UCSD-AML1 (cell line): ENCODE measurements around the gene SMAD7.

Experiments used
- DNase-seq: peaks from one replicate; lab custom pipeline; 2025; ENCODE audit not compliant: unreplicated experiment; lab: John Stamatoyannopoulos, UW

The SMAD7 gene

DNA sequence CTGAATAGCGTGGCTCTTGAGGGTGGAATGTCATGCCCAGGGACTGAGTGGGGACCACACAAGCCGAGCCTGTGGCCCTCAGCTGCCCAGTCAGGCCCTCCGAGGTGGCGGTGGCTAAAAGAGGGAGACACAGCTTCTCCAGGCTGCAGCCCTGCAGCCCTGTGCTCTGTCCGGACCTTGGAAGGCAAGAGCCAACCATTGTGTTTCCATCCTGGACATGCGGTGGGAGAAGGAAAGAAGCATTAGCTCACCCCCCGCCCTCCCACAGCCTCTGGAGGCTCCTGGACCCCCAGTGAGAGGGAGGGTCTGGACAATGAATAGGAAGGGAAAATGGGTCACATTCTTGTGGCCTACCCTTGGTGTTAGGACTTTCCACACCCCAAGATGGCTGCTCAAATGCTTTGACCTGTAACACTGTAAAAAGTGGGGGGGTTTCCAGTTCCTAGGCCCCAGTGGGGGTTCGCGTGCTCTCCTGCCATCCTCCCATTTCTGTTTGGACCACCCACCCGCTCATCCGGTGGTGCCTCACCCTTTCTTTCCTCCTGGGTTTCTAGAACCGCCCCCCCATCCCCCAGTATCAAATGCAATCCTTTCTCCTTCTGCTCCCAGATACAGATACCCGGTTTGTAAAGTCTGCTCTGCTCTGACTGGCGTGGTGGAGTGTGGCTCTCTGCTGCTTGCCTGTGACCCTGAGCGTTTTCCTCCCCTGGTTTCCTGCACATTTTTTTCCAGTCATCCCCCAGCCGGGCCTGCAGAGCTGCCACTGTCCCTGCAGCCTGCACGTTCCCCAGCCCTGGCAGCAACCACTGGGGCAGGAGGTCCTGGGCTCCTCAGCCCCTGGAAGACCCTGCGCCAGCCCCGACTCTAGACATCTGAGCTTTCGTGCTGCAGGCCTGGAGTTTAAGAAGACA lies 36.3 kb upstream of the SMAD7 start:
- peak; percentile 60 for DNase-seq

DNA sequence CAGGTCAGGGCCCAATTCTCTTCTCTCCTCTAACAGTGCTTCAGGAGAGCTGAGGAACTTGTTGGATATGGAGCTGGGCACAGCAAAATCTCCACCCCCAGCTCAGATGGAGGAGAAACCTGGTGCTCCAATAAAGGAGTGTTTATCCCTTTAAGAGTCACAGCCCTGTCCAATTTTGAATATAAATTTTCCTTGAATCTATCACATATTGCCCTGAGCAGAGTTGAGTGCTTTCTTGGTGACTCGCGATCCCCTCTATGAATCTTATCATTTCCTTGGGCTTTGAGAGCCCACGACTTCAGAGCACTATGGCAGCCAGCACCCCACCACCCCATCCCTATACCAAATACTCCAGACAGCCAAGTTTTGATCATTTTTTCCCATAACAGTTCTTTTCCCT lies 34.4 kb upstream of the SMAD7 start:
- no peak for DNase-seq

DNA sequence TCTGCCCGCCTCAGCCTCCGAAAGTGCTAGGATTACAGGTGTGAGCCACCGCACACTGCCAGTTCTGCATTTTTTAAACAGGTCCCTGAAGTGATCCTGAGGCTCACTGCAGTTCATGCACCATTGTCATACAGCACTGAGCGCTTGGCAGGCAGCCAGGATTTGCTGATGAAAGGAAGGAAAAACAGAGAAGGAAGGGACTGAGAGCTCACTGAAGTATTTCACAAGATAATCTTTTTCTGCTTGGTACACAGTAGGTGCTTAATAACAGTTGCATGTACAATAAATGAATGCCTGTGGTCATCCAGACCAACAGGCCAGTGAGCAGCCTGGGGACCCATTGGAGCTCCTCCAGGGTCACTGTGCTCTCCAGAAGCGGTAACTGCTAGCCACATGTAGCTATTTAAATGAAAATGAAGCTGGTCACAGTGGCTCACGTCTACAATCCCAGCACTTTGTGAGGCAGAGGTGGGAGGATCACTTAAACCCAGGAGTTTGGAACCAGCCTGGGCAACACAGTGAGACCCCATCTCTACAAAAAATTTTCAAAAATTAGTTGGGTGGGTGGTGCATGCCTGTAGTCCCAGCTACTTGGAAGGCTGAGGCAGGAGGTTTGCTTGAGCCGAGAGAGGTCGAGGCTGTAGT lies 33.1 kb upstream of the SMAD7 start:
- DNase-seq: peak; percentile 41

DNA sequence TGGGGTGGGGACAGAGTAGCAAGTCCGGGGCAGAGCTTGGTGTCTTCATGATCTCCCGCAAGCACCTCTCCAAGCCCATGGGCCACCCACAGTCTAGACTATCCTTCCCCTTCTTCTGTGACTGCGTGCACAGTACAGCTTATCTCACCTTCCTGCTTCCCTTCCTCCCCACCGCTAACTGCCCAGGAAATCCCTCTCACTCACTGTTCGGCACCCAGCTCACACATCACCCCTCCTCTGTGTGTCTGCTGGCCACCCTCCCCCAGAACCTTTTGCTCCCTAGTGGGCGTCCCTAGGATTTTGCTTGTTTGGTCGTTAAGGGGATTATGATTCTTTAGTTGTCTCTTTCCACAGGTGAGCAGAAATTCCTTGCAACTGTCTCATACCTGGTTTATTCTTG lies 31.5 kb upstream of the SMAD7 start:
- peak; percentile 63 for DNase-seq

DNA sequence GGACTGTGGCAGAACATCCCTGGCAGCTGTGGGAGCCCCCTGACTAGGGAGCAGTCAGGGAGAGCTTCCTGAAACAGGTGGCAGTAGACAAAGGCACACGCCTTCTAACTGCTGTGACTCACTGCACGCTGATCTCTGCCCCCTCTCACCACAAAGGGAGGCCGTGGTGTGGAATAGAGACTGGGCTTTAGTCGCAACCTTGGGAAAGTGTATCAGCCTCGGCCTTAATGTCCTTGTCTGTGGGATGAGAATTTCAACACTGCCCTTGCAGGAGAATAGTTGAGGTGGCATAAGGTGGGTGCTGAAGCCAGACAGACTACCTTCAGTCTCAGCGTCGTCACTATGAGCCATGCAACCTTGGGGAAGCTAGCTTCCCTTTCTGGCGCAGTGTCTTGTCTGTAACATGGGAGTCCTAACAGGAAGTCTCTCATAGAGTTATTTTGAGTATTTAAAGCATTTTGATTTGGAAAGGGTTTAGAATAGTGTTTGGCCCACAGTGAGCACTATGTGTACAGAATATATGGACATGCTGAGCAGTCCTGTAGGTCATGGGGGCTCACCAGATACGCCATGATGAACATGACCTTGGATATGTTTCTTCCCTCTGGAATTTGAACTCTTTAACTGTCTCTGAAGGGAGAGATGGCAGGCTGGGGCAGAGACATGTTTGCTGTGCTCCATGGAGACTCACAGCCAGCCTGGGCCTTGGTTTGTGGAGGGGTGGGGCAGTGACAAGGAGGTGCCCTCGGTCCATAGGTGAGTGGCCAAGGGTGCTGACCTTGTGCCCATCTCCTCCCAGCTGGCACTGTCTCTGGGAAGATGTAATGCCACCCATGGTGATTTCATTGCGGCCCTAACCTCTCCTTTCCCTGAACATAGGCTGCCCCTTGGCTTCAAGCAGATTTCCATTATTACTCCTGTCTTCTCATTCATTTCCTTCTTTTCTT lies 29.5 kb upstream of the SMAD7 start:
- DNase-seq: peak; percentile 43

DNA sequence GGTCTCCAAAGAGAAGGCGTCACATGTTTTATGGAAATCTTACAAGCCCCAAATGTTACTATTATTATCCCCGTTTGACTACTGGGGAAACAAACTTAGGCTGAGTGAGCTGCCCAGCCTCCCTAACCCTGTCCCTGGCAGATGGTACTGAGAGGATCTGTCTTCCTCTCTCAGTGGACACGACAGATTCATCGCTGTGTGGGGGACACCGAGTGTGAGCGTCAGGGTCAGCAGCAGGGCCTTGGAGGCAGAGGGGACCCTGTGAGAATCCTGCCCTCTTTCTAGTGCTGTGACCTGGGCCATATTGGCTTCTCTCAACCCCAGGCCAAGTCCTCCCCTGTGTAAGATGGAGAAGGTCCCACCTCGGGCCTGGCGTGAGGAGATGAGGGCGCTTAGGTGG lies 27.1 kb upstream of the SMAD7 start:
- DNase-seq: no peak

DNA sequence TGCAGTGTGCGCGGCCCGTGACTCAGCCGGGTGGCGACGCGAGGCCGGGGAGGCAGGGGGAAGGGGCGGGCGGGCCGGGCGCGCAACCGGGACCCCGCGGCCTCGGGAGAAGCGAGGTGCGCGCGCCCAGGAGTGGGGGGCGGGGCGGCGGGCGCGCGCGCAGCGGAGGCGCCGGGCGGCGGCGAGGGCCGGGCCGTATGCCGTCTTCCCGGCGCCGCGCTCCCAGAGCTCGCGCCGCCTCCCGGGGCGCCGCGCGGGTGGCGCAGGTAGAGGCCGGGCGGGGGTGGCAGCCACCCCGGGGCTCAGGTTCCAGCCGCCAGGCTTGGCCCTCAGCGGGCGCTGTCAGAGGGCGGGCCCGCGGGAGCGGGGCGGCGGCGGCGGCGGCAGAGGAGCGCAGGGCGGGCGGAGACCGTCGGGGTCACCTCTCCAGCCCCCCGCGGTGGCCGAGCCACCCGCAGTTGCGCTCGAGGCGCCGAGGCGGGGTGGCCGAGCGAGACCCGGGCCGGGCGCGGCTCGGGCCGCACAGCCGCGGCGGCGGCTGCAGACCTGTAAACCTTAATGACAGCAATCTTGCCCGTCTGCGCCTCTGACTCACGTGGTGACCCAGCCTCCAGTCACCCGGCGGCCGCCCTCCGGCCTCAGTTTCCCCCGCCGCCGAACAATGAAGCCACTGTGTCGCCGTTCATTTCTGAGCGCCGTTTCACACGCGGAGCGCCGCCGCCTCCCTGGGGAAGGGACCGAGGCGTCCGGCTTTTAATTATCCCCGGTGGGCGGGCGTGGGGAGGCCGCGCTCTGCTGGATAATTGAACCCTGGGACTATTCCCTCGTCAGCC lies 25.3 kb upstream of the SMAD7 start:
- peak; percentile 30 for DNase-seq

DNA sequence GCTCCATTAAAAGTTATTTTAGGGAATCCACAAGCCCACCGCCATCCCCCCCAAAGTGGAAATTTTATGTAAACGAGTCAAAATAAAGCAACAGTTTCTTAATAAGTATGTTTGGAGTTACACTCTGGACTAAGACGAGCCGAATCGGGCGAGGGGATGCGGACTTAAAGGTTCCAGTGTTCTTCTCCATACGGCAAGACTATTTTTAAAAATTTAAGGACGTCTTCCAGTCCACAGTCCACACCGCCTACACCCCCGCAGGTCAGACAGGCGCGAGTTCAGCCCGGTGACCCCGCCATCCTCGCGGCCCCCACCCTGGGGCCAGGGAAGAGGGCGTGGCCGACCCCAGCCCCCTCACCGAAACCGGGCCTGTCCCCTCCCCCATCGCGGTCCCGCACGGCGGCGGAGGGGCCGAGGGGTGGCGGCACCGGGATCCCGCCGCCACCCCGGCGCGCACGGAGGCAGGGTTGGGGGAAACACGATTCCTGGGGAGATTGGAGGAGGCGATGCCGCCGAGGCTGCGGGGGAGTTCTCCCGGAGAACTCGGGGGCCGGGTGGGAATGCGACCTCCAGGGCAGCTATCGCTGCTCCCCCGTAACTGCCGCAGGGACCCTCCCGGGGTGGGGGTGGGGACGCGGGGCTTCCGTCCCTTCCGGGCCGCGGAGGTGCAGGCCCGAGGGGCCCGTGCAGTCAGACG lies 24.5 kb upstream of the SMAD7 start:
- no peak for DNase-seq

DNA sequence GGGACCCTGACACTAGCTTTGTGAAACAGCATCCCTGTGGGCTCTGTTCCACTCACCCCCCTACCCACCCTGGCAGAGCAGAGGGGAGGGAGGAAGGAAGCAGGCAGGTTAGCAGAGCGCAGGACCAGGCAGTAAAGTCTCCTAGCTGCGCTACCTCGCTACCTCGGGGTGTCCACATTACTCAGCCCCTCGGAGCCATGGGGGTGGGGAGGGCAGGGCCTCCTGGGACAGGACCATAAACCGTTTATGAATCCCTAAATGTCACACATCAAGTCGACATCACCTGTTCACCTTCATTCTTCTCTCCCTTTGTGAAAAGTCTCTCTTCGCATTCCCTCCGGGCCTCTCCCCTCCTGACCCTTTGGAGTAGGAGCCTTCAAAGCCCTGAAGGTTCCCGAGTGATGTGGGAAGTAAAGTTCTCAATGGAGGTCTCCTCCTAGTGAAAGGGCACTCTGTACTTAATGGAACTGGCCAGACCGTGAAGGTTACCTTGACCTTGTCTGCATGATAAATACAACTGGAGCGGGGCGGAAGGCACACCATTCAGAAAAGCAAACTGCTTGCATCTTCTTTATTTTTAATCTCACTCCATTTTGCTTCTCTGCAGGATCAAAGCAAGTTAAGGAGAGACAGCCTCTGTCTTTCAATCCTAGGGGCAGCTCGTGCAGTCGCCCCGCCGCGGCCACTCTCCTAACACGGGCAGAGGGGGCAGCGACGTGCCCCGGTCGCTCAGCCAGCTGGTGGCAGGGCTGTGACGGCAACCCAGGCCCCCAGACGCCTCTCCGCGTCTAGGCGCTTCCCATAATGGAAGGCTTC lies 23.7 kb upstream of the SMAD7 start:
- DNase-seq: no peak

DNA sequence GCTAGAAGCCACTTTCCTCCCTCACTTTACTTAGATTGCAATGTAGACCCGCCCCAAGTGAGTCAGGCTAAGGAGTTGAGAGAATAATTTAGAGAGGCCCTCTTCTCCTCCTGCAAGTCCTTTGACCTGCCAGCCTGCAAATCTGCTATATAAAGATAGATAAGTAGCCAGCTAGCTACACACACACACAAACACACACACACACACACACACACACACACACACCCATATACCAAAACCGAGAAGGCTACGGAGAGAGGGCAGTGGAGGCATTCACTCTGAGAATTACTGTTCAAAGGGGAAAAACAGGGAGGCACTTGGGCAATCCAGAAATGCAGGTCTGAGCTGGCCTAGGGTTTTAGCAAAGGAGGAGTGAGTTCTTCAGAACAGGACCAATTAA lies 23.0 kb upstream of the SMAD7 start:
- no peak for DNase-seq

DNA sequence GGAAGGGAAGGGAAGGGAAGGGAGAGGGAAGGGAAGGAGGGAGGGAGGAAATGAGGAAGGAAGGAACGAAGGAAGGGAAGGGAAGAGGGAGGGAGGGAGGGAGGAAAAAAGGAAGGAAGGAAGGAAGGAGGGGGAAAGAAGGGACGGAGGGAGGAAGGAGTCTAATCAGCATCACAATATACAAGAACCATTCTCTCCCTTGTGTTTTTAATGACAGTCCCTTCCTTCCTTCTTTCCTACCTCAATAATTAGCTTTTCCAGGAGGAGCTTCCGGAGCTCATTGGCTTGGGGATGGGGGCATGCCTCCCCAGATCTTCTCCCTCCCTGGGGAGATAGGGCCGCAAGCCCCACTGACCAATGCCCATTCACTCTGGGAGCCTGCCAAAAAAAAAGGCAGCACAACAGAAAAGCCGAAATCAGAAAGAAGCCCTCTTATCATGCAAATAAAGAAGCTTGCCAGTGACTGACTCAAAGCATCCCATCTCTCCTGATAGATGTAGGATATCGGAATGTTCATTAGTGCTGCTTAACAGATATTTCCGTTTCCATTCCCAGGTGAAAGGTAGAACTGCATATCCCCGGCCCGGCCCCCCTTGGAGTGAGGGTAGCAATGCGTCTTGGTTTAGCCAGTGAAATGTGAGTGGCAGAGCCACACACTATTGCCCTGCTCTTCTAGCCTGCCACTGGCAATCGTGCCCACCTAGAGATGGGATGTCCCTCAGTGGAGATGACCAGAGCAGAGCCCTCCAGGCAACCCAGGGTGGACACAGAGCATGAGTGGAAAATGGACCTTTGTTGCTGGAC lies 17.8 kb upstream of the SMAD7 start:
- no peak for DNase-seq

DNA sequence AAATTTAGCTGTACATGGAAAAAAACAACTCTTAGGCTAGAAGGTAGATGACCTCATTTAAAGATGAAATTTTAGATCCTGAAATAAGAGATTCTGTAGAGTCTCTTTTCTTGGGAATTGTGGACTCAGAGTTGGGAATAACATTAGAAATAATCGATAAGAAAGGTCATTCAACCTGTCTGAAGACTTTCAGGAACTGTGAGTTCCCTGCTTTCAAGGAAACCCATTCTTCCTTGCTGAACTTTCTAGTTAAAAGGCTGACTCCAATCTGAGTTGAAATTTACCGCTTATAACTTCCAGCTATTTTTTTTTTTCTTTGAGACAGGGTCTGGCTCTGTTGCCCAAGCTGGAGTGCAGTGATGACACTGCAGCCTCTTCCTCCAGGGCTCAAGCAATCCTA lies 16.8 kb upstream of the SMAD7 start:
- no peak for DNase-seq

DNA sequence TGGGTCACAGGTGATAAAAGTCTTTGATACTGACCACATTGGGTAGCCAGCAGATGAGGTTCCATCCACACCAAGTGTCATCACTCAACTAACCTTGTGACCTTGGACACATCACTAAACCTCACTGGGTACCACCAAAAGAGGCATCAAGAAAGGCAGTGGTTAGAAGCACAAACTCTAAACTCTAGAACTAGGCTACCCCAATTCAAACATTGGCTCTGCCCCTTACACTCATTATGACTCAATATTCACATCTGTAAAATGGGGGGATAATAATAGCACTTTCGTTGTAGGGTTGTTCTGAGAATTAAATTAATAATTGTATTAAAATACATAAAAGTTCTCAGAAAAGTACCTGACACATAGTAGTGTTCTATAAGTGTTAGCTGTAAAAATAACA lies 15.8 kb upstream of the SMAD7 start:
- no peak for DNase-seq

DNA sequence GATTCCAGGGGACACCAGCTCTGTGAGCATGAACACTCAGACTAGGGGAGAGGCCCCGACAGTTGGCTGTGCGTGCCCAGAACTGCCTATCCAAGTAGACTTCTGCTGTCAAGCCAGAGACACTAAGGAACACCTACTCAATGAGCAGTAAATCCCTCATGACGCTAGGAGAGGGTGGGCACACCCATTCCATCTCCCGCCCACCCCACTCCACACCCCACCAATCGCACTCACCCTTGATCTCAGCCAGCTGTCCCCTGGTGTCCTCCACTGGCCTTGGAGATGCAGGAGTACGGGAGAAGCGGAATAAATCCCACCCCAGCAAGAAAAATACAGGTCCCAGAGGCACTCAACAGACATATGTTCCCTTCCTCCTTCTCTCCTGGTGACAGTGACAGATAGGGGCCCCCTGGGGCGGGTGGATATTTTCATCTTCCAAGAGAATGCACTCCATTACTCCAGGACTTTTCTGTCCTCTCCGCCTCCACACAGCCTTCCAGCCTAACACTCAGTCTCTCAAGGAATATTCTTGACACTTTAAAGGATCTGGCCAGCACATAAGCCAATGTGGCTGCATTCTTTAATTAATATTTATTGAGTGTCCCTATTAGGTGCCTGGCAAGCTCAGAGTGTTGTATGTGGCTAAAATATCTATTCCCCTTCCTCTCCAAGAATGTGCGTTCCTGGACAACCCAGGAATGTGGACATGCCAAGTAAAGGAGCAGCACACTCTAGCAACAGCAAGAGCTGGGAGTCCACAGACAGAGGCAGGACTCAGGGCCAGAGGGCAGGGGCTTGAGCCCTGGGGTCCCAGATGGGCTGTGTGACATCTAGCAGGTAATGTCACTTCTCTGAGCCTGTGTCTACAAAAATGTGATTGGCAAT lies 13.1 kb upstream of the SMAD7 start:
- no peak for DNase-seq

DNA sequence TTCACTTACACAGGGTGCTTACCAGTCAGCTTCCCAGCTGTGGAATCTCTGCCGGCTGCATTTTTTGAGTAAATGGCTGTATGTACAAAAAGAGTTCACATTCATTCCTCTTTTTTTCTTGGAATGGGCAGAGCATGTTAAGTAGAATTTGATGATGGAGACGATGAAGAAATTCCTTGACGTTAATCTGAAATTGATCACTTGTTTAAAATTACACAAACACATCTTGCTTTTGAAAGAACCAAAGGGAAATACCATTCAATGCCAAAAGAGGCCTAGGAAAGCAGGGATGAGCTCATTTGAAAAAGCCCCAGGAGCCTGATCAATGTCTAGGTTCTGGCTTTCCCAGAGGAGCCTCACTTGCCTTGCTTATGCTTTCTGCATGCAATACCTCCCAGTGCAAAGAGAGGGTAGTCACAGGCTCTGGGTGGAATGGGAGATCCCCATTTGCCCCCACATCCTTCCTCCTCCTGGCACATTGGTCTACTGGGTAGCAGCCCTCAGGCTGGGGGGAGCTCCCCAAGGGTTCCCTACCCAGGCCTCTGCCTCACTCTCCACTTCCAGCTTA lies 12.3 kb upstream of the SMAD7 start:
- DNase-seq: peak; percentile 36

DNA sequence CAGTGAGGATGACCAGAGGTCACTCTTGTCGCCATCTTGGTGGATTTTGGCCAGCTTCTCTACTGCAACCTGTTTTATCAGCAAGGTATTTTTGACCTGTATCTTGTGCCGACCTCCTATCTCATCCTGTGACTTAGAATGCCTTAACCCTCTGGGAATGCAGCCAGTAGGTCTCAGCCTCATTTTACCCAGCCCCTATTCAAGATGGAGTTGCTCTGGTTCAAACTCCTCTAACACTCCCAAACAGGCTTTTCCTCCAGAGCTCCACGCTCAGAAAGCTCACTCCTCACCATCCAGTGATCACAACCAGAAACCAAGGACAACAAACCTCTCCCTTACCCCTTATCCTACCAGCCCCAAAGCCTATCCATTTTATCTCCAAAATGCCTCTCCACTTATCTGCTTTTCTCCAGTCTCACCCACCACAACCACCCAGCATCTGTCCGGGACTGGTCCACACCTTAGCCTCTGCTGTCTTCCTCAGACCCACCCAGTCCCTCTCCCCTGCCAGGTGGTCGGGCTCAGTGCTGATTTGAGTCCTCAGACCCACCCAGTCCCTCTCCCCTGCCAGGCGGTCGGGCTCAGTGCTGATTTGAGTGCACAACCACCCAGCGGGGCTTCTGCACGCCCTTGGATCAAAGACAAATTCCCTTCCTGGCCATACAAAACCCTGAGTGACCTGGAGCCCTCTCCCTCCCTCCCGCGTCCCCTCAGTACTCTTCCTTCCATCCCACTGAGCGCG lies 11.7 kb upstream of the SMAD7 start:
- DNase-seq: no peak
